Calu3 (cell line): ENCODE measurements around the gene GLCE. TPM values are rescaled to one million over a fixed set of nuclear protein-coding genes. Genes with fewer than 3 reads are reported as not detected.
A peak's percentile ranks its signal among the peaks of the same experiment; 100 is the strongest.

Source experiments
- BruUV-seq: library from RNA; stranded (reverse); fragments of 400-500 nt; replicated peaks from 2 replicates; lab custom pipeline; 2021; lab: Mats Ljungman, UMichigan
- CTCF ChIA-PET: fragments of 300-600 bp; sonication (Branson Sonifier 250); formaldehyde crosslinking; loops from one replicate; lab custom pipeline; 2022; ENCODE audit warnings: antibody characterized with exemption; lab: Charles Lee
- DNase-seq: peaks from one replicate; pipeline ENCODE4 v3.0.0; 2022
- H3K27ac Mint-ChIP-seq: one replicate; pipeline ENCODE4 v1.8.0; 2022; ENCODE audit warnings: mixed read lengths; ENCODE audit not compliant: unreplicated experiment
- H3K27me3 Mint-ChIP-seq: one replicate; pipeline ENCODE4 v1.8.0; 2022; ENCODE audit warnings: mixed read lengths; ENCODE audit not compliant: unreplicated experiment
- H3K36me3 Mint-ChIP-seq: one replicate; pipeline ENCODE4 v1.8.0; 2022; ENCODE audit warnings: mild to moderate bottlenecking, moderate library complexity, mixed read lengths; ENCODE audit not compliant: insufficient read depth, unreplicated experiment
- H3K4me1 Mint-ChIP-seq: one replicate; pipeline ENCODE4 v1.8.0; 2022; ENCODE audit warnings: mild to moderate bottlenecking, low read depth, mixed read lengths; ENCODE audit not compliant: unreplicated experiment
- H3K4me3 Mint-ChIP-seq: one replicate; pipeline ENCODE4 v1.8.0; 2022; ENCODE audit warnings: mild to moderate bottlenecking, low read depth, moderate library complexity, mixed read lengths; ENCODE audit not compliant: unreplicated experiment
- H3K9me3 Mint-ChIP-seq: one replicate; pipeline ENCODE4 v1.8.0; 2022; ENCODE audit warnings: low read depth, mixed read lengths; ENCODE audit not compliant: unreplicated experiment
- CTCF ChIP-seq: fragments of 200-600 bp; IDR thresholded peaks from one replicate; pipeline ENCODE4 v1.8.0; 2022; ENCODE audit warnings: antibody characterized with exemption; ENCODE audit not compliant: unreplicated experiment
- intact Hi-C: fragments of 100-400 bp; cut with micrococcal nuclease; formaldehyde crosslinking; loops from one replicate; pipeline ENCODE4 v1.10.0; 2022; ENCODE audit not compliant: unreplicated experiment
- total RNA-seq: library from RNA; stranded (reverse); gene quantifications from 2 replicates; pipeline ENCODE4 v1.2.3, GENCODE V29; 2022

Gene GLCE
- total RNA-seq, 1 experiment from 2014 or later = 22.4 TPM

- no peak for DNase-seq
- CTCF ChIA-PET = no interaction called here
- no peaks in the 10 kb centered on the region for H3K9me3 Mint-ChIP-seq
- peaks cover 27% of the 10 kb centered on the region for H3K4me1 Mint-ChIP-seq
- intact Hi-C loops = no loop called here
- TF ChIP-seq CTCF = no peak
- no TSS peak for BruUV-seq
- peaks cover 4% of the 10 kb centered on the region for H3K27me3 Mint-ChIP-seq
- no peaks in the 10 kb centered on the region for H3K36me3 Mint-ChIP-seq
- H3K4me3 Mint-ChIP-seq = no peak overlapping the region
- peak overlapping the region; percentile 39 for H3K27ac Mint-ChIP-seq
Observed at GRCh38 chr15:69305933-69306568, 145.6 kb downstream of the GLCE start.

- intact Hi-C loops = no loop called here
- CTCF ChIA-PET = no interaction called here
- Mint-ChIP-seq H3K4me1 (peaks cover 39% of the 10 kb centered on the region), H3K9me3 (no peaks in the 10 kb centered on the region), H3K4me3 (no peak overlapping the region), H3K27ac (no peak overlapping the region), H3K36me3 (no peaks in the 10 kb centered on the region), H3K27me3 (no peaks in the 10 kb centered on the region)
- no peak for DNase-seq
- TF ChIP-seq CTCF = no peak
- no TSS peak for BruUV-seq
Observed at GRCh38 chr15:69307939-69308338, 147.5 kb downstream of the GLCE start.

GRCh38 chr15:69308949-69309348, 148.5 kb downstream of the GLCE start:
- Mint-ChIP-seq H3K36me3 (no peaks in the 10 kb centered on the region), H3K27me3 (no peaks in the 10 kb centered on the region), H3K4me1 (peaks cover 36% of the 10 kb centered on the region), H3K9me3 (no peaks in the 10 kb centered on the region), H3K27ac (no peak overlapping the region), H3K4me3 (no peak overlapping the region)
- intact Hi-C loops = no loop called here
- DNase-seq = no peak
- BruUV-seq = no TSS peak
- no peak for TF ChIP-seq CTCF
- CTCF ChIA-PET = interaction anchor here (0.6 kb wide), 1 partner anchor 283 kb away, joined by 3 read pairs; no protein-coding TSS in a partner anchor

GRCh38 chr15:69311319-69311721, 150.9 kb downstream of the GLCE start:
- TF ChIP-seq CTCF = no peak
- Mint-ChIP-seq H3K9me3 (no peaks in the 10 kb centered on the region), H3K27me3 (no peaks in the 10 kb centered on the region), H3K27ac (no peak overlapping the region), H3K36me3 (no peaks in the 10 kb centered on the region), H3K4me1 (peaks cover 16% of the 10 kb centered on the region), H3K4me3 (no peak overlapping the region)
- no peak for DNase-seq
- intact Hi-C loops = no loop called here
- CTCF ChIA-PET = interaction anchor here (1.0 kb wide), 1 partner anchor 17 kb away, joined by 3 read pairs; no protein-coding TSS in a partner anchor
- BruUV-seq = no TSS peak
